Measurements from ENCODE around the gene CACHD1.

DNA sequence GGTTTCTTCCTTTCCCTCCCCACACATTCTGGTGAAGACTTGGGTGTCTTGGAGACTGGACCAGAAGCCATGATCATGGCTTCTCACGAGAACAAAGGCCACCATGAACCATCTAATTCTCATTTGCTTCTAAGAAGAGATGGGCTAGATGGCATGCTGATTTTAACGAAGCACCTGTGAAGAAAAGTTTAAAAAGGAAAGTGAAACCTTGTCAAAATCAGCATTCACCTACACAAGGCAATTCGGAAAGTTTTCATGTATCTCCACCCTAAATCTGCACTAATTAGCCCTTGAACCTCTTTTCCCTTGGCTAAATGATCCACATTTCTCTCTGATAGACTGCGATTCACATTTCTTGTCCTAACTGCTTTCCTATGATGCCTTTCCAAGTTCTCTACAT, 160.7 kb downstream of the CACHD1 start:
- TF ChIP-seq, protein P1, sequence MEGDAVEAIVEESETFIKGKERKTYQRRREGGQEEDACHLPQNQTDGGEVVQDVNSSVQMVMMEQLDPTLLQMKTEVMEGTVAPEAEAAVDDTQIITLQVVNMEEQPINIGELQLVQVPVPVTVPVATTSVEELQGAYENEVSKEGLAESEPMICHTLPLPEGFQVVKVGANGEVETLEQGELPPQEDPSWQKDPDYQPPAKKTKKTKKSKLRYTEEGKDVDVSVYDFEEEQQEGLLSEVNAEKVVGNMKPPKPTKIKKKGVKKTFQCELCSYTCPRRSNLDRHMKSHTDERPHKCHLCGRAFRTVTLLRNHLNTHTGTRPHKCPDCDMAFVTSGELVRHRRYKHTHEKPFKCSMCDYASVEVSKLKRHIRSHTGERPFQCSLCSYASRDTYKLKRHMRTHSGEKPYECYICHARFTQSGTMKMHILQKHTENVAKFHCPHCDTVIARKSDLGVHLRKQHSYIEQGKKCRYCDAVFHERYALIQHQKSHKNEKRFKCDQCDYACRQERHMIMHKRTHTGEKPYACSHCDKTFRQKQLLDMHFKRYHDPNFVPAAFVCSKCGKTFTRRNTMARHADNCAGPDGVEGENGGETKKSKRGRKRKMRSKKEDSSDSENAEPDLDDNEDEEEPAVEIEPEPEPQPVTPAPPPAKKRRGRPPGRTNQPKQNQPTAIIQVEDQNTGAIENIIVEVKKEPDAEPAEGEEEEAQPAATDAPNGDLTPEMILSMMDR (IDR thresholded peaks at IDR 0.05; ENCODE audit: control extremely low read depth in 1 of 3, insufficient read depth in 1 of 3, low read depth in 1 of 3, low read length in 3 of 3): no peak
- TF ChIP-seq POLR2A (IDR thresholded peaks at IDR 0.05; ENCODE audit: control extremely low read depth in 1 of 2, low read depth in 2 of 2, low read length in 2 of 2): no peak
- TF ChIP-seq ASH2L (IDR thresholded peaks at IDR 0.05; ENCODE audit: low read length): no peak
- TF ChIP-seq RAD21 (IDR thresholded peaks at IDR 0.05 in 1 of 2, conservative IDR thresholded peaks at IDR 0.05 in 1 of 2; ENCODE audit: low read depth in 2 of 2, low read length in 2 of 2): no peak
- TF ChIP-seq EZH2 (IDR thresholded peaks at IDR 0.05; ENCODE audit: low read depth, low read length, severe bottlenecking): no peak
- TF ChIP-seq GABPA (IDR thresholded peaks at IDR 0.05; ENCODE audit: borderline replicate concordance, insufficient read depth, low read length): no peak

Data from H1 (cell line).